Pancreas (tissue), 10 donors: ENCODE measurements around the gene RAC2. TPM values are rescaled to one million over a fixed set of nuclear protein-coding genes. Genes with fewer than 3 reads are reported as not detected.

Experiments
- ATAC-seq, 4 donors: fragments of 200-7000 bp; cut with Tn5 transposase; one replicate each; pipeline versions ENCODE4 v1.8.0 to v1.9.1; 2020; ENCODE audit warnings: mild to moderate bottlenecking in 4 of 4, moderate library complexity in 4 of 4
- DNase-seq, 6 donors: peaks; one replicate each; pipeline ENCODE4 v3.0.0-alpha.2; 2020
- FAIRE-seq: peaks from 2 replicates; lab custom pipeline; 2012; peaks lifted over from hg19 to GRCh38; lab: Jason Lieb, UNC
- H3K27ac ChIP-seq, 4 donors: fragments of 200-600 bp; sonication (generic); 1 replicate in 3 of 4; 2 replicates in 1 of 4; pipeline versions ENCODE4 v1.5.0 to v1.8.0; 2020
- H3K27me3 ChIP-seq, 4 donors: fragments of 200-600 bp; one replicate each; pipeline ENCODE4 v1.8.0; 2021
- H3K36me3 ChIP-seq, 3 donors: fragments of 200-600 bp; sonication (generic) in 1 of 3; one replicate each; pipeline versions ENCODE4 v1.5.0 to v1.8.0; 2020 to 2021
- H3K4me1 ChIP-seq, 3 donors: fragments of 200-600 bp; one replicate each; pipeline ENCODE4 v1.8.0; 2021
- H3K4me3 ChIP-seq, 4 donors: fragments of 200-600 bp; sonication (generic) in 2 of 4; one replicate each; pipeline versions ENCODE4 v1.5.0 to v1.8.0; 2020 to 2021
- H3K9me3 ChIP-seq, 4 donors: fragments of 200-600 bp; one replicate each; pipeline ENCODE4 v1.8.0; 2021
- WGBS, 2 donors: extraction: QIAGEN DNeasy Blood & Tissue Kit; methylation state at CpG; one replicate each; pipeline ENCODE4 v1.1.7; 2013; 5-methylcytosine and 5-hydroxymethylcytosine counted together
- intact Hi-C, 3 donors: fragments of 100-400 bp; cut with DNase I; formaldehyde crosslinking; loops; one replicate each; pipeline versions ENCODE4 v1.11.1 to v1.14.2; 2022
- polyA plus RNA-seq, 2 donors: library from polyadenylated mRNA; stranded (reverse); fragments of 200-250 nt; gene quantifications; one replicate each; pipeline ENCODE4 v1.2.3, GENCODE V29; 2013
- total RNA-seq, 6 donors: library from RNA; stranded (reverse); fragmentation: NEBNext Ultra II Directional in 4 of 6; extraction: Animal tissue kit (Norgen Biotek cat#: 25700) in 4 of 6; gene quantifications; one replicate each; pipeline versions ENCODE4 v1.2.1 to v1.2.4, GENCODE V29; 2021 to 2023
- TF ChIP-seq, protein P1 (sequence below), 4 donors: fragments of 200-600 bp; sonication (generic) in 3 of 4; IDR thresholded peaks; one replicate each; pipeline versions ENCODE4 v1.5.0 to v1.8.0; 2021; ENCODE audit warnings: antibody characterized with exemption in 4 of 4
- donor health status: healthy with polysubstance abuse.
- donor health status: DM: no; HTN: no; CAD: no; lungs with moderate emphysema.
- donor health status: DM: no; HTN: no; CAD: no.
- donor health status: control.
- donor health status: control.
- donor health status: Bipolar disorder and iron deficiency.
- donor health status: DM: yes; HTN: yes; CAD: no.
- donor health status: DM: no; HTN: no; CAD: no.
- donor health status: DM: no; HTN: no; CAD: no.
- donor health status: DM: yes; HTN: yes; CAD: no.

Gene RAC2
- 10 to 100 TPM in 1 of 6 donors, 1 to 10 TPM in 4, under 1 TPM in 1; 0.91 to 12.8 (median 3.2) TPM for total RNA-seq
- 1 to 10 TPM; 2.2 to 3.7 TPM for polyA plus RNA-seq

- TF ChIP-seq, protein P1, sequence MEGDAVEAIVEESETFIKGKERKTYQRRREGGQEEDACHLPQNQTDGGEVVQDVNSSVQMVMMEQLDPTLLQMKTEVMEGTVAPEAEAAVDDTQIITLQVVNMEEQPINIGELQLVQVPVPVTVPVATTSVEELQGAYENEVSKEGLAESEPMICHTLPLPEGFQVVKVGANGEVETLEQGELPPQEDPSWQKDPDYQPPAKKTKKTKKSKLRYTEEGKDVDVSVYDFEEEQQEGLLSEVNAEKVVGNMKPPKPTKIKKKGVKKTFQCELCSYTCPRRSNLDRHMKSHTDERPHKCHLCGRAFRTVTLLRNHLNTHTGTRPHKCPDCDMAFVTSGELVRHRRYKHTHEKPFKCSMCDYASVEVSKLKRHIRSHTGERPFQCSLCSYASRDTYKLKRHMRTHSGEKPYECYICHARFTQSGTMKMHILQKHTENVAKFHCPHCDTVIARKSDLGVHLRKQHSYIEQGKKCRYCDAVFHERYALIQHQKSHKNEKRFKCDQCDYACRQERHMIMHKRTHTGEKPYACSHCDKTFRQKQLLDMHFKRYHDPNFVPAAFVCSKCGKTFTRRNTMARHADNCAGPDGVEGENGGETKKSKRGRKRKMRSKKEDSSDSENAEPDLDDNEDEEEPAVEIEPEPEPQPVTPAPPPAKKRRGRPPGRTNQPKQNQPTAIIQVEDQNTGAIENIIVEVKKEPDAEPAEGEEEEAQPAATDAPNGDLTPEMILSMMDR (IDR thresholded peaks at IDR 0.05) = no peak
- 13 to 14% methylated on average over 23 of the region's 23 CpGs for WGBS, 2 donors
- no peaks in the 10 kb centered on the region for H3K9me3 ChIP-seq
- H3K4me1 ChIP-seq = no peaks in the 10 kb centered on the region
- H3K36me3 ChIP-seq = no peaks in the 10 kb centered on the region
- no peak for FAIRE-seq
- peak within 1 kb of the TSS in 1 of 4 donors; percentile 44 for H3K27ac ChIP-seq
- no peaks in the 10 kb centered on the region for H3K27me3 ChIP-seq
- intact Hi-C loops = no loop called here
- H3K4me3 ChIP-seq = peak within 1 kb of the TSS in 1 of 4 donors; percentile 33
- ATAC-seq = peak in 3 of 4 donors; percentile 76 to 83 (median 80)
- DNase-seq = peak in 4 of 6 donors; percentile 20 to 70 (median 58)
These were observed at the start of gene RAC2 for GRCh38 chr22:37244114-37244921. TSS of gene RAC2 (minus strand) at chr22:37244269. CDS start at chr22:37244148, 121 bp downstream.

- TF ChIP-seq, protein P1 (IDR thresholded peaks at IDR 0.05) = no peak
- Histone ChIP-seq H3K27ac (no peak overlapping the region), H3K27me3 (no peaks in the 10 kb centered on the region), H3K4me1 (no peaks in the 10 kb centered on the region), H3K9me3 (no peaks in the 10 kb centered on the region), H3K4me3 (no peak overlapping the region), H3K36me3 (no peaks in the 10 kb centered on the region)
- ATAC-seq = no peak
- FAIRE-seq = no peak
- intact Hi-C loops = no loop called here
- DNase-seq = no peak
- WGBS, 2 donors = 62 to 69% methylated on average over 3 of the region's 3 CpGs
These were observed 49.1 kb upstream of the RAC2 start for GRCh38 chr22:37293172-37293571.

- Histone ChIP-seq H3K4me1 (no peaks in the 10 kb centered on the region), H3K27me3 (no peaks in the 10 kb centered on the region), H3K36me3 (no peaks in the 10 kb centered on the region), H3K9me3 (no peaks in the 10 kb centered on the region), H3K4me3 (no peak overlapping the region), H3K27ac (no peak overlapping the region)
- WGBS, 2 donors = 60 to 62% methylated on average over 13 of the region's 13 CpGs
- no peak for FAIRE-seq
- ATAC-seq = no peak
- TF ChIP-seq, protein P1 (IDR thresholded peaks at IDR 0.05) = no peak
- intact Hi-C loops = no loop called here
- no peak for DNase-seq
These were observed 48.6 kb upstream of the RAC2 start for GRCh38 chr22:37292641-37293040.

- no peaks in the 10 kb centered on the region for H3K36me3 ChIP-seq
- 85 to 93% methylated on average over 5 of the region's 5 CpGs for WGBS, 2 donors
- no peaks in the 10 kb centered on the region for H3K4me1 ChIP-seq
- H3K27me3 ChIP-seq = no peaks in the 10 kb centered on the region
- no peak for ATAC-seq
- no peak for DNase-seq
- H3K4me3 ChIP-seq = no peak overlapping the region
- no peak overlapping the region for H3K27ac ChIP-seq
- FAIRE-seq = no peak
- intact Hi-C loops = no loop called here
- H3K9me3 ChIP-seq = no peaks in the 10 kb centered on the region
- TF ChIP-seq, protein P1 (IDR thresholded peaks at IDR 0.05) = no peak
These were observed 47.7 kb upstream of the RAC2 start for GRCh38 chr22:37291559-37292298.
